ENCODE measurements around the gene MKRN1. TPM values are rescaled to one million over a fixed set of nuclear protein-coding genes. Genes with fewer than 3 reads are reported as not detected.
"Not testable (repeated sequence)": the region's sequence is repeated elsewhere in the genome, so short reads cannot be mapped to it uniquely, and the experiment has no call there.

MKRN1 gene
- total and polyA plus RNA-seq, 2 of the 4 experiments (the other 2 are of a cell fraction), result 47.2 to 83.0 TPM

- no peaks in the 10 kb centered on the region for H3K36me3 ChIP-seq (ENCODE audit: control insufficient read depth, insufficient read depth, low read length)
- in situ Hi-C loops (cut with MboI; ENCODE audit: low sequenced_read_pairs) (loop anchor here (25.0 kb wide), 1 partner anchor 510 kb away; the partner anchor contains the start of gene MRPS33), intact Hi-C loops (cut with micrococcal nuclease) (no loop called here), dilution Hi-C loops (cut with HindIII; ENCODE audit: low sequenced_read_pairs, unreplicated experiment) (no loop called here)
- H2BK5ac ChIP-seq (ENCODE audit: low read depth, low read length, poor library complexity, severe bottlenecking), result no peak overlapping the region
- peaks cover 2% of the 10 kb centered on the region; the same call in 1 of the 2 replicates for H3K9me1 ChIP-seq (ENCODE audit: insufficient read depth, low read length)
- no peak overlapping the region for H4K5ac ChIP-seq (ENCODE audit: low read depth, low read length)
- H2AFZ ChIP-seq (replicated peaks; ENCODE audit: low read length, poor library complexity), result no peak overlapping the region
- no peak overlapping the region for H3K4me3 ChIP-seq (ENCODE audit: insufficient read depth, low read depth, low read length)
- H4K8ac ChIP-seq (ENCODE audit: low read depth in 2 of 2, low read length in 2 of 2), result no peak overlapping the region
- no peak overlapping the region for H2BK20ac ChIP-seq (ENCODE audit: low read depth, low read length)
- BruUV-seq (replicated peaks), result no TSS peak
- H2AK9ac ChIP-seq (replicated peaks; ENCODE audit: low read depth, low read length, poor library complexity), result no peak overlapping the region
- DNase-seq, result no peak
- H3K79me1 ChIP-seq (ENCODE audit: low read depth in 1 of 2, low read length in 2 of 2), result no peaks in the 10 kb centered on the region
- H3K14ac ChIP-seq (replicated peaks; ENCODE audit: low read depth, low read length), result no peak overlapping the region
- H2BK15ac ChIP-seq (ENCODE audit: low read depth, low read length), result no peak overlapping the region
- no peak overlapping the region for H4K91ac ChIP-seq (ENCODE audit: insufficient read depth, low read depth, low read length)
- H3K9ac ChIP-seq (ENCODE audit: low read depth, low read length), result no peak overlapping the region
- ChIA-PET POLR2A (ENCODE audit: unreplicated experiment) (interaction anchor here (0.5 kb wide), 1 partner anchor 138 kb away, joined by 5 read pairs; the partner anchor contains the start of gene DENND2A), CTCF (no interaction called here)
- H3K4ac ChIP-seq (ENCODE audit: low read depth, low read length), result no peak overlapping the region
- no peaks in the 10 kb centered on the region for H4K20me1 ChIP-seq (ENCODE audit: insufficient read depth, low read length)
- TF ChIP-seq ELK1 (IDR thresholded peaks at IDR 0.05; ENCODE audit: borderline replicate concordance, low read depth, low read length), result no peak
- no peak for TF ChIP-seq BHLHE40 (IDR thresholded peaks at IDR 0.05; ENCODE audit: low read depth, low read length)
- no peak for TF ChIP-seq USF2 (IDR thresholded peaks at IDR 0.05; ENCODE audit: low read depth, low read length)
- no peak overlapping the region for H3K27ac ChIP-seq (ENCODE audit: insufficient read depth, low read length)
- 93% methylated on average over 3 of the region's 5 CpGs; no CpG with 5 or more reads in 1 of the 2 experiments for WGBS, 2 experiments (ENCODE audit: extremely low coverage in 2 of 2, insufficient read length in 1 of 2)
- H3K18ac ChIP-seq (ENCODE audit: low read depth, low read length), result no peak overlapping the region
- no peak for ATAC-seq (ENCODE audit: low read depth)
- H2BK120ac ChIP-seq (ENCODE audit: low read depth, low read length), result no peak overlapping the region
- H2AK5ac ChIP-seq (ENCODE audit: low read depth, low read length), result no peak overlapping the region
- H3K4me1 ChIP-seq (ENCODE audit: control insufficient read depth, insufficient read depth, low read length), result peaks cover 4% of the 10 kb centered on the region
- no peaks in the 10 kb centered on the region for H3K27me3 ChIP-seq (ENCODE audit: control insufficient read depth, insufficient read depth, low read length)
- no peak overlapping the region for H3K23ac ChIP-seq (ENCODE audit: low read depth, low read length)
- H3K56ac ChIP-seq (ENCODE audit: extremely low read depth, insufficient read depth, low read length), result no peak overlapping the region
- no peaks in the 10 kb centered on the region for H3K9me3 ChIP-seq (ENCODE audit: control insufficient read depth, insufficient read depth, low read length)
- no peak overlapping the region for H3K4me2 ChIP-seq (ENCODE audit: low read depth, low read length)
These were observed 22.7 kb upstream of the MKRN1 start for GRCh38 chr7:140501966-140502365.

DNA sequence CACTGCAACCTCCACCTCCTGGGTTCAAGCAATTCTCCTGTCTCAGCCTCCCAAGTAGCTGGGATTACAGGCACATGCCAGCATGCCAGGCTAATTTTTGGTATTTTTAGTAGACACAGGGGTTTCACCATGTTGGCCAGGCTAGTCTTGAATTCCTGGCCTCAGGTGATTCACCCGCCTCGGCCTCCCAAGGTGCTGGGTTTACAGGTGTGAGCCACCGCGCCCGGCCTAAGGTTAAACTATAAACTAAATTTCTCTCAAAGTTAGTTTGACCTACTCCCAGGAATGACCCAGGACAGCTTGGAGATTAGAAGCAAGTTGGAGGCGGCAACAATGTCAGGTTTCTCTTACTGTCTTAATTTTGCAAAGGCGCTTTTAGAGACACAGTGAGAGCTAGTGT, 18.5 kb upstream of the MKRN1 start:
- H2BK15ac ChIP-seq (ENCODE audit: low read depth, low read length); H2AFZ ChIP-seq (replicated peaks; ENCODE audit: low read length, poor library complexity); CTCF ChIA-PET; H3K4ac ChIP-seq (ENCODE audit: low read depth, low read length); H3K27ac ChIP-seq (ENCODE audit: insufficient read depth, low read length); H2BK20ac ChIP-seq (ENCODE audit: low read depth, low read length); H3K9ac ChIP-seq (ENCODE audit: low read depth, low read length); intact Hi-C loops (cut with micrococcal nuclease); H2AK5ac ChIP-seq (ENCODE audit: low read depth, low read length); ATAC-seq (ENCODE audit: low read depth); H3K4me2 ChIP-seq (ENCODE audit: low read depth, low read length); dilution Hi-C loops (cut with HindIII; ENCODE audit: low sequenced_read_pairs, unreplicated experiment); H3K14ac ChIP-seq (replicated peaks; ENCODE audit: low read depth, low read length); H3K4me3 ChIP-seq (ENCODE audit: insufficient read depth, low read depth, low read length); H4K5ac ChIP-seq (ENCODE audit: low read depth, low read length); H4K91ac ChIP-seq (ENCODE audit: insufficient read depth, low read depth, low read length); H2BK5ac ChIP-seq (ENCODE audit: low read depth, low read length, poor library complexity, severe bottlenecking); H3K23ac ChIP-seq (ENCODE audit: low read depth, low read length); H4K20me1 ChIP-seq (ENCODE audit: insufficient read depth, low read length); H3K56ac ChIP-seq (ENCODE audit: extremely low read depth, insufficient read depth, low read length); H3K79me1 ChIP-seq (ENCODE audit: low read depth in 1 of 2, low read length in 2 of 2); in situ Hi-C loops (cut with MboI; ENCODE audit: low sequenced_read_pairs); H3K36me3 ChIP-seq (ENCODE audit: control insufficient read depth, insufficient read depth, low read length); BruUV-seq (replicated peaks); POLR2A ChIA-PET (ENCODE audit: unreplicated experiment); H3K9me3 ChIP-seq (ENCODE audit: control insufficient read depth, insufficient read depth, low read length); H3K27me3 ChIP-seq (ENCODE audit: control insufficient read depth, insufficient read depth, low read length); DNase-seq; H3K9me1 ChIP-seq (ENCODE audit: insufficient read depth, low read length); H3K18ac ChIP-seq (ENCODE audit: low read depth, low read length); H2AK9ac ChIP-seq (replicated peaks; ENCODE audit: low read depth, low read length, poor library complexity); H3K4me1 ChIP-seq (ENCODE audit: control insufficient read depth, insufficient read depth, low read length); H4K8ac ChIP-seq (ENCODE audit: low read depth in 2 of 2, low read length in 2 of 2); H2BK120ac ChIP-seq (ENCODE audit: low read depth, low read length): not testable (repeated sequence)
- no CpG with 5 or more reads among the region's 7 CpGs for WGBS, 2 experiments (ENCODE audit: extremely low coverage in 2 of 2, insufficient read length in 1 of 2)

Data from IMR-90 (cell line).